SK-N-MC (cell line): Measurements from ENCODE around the gene GPX5.

ENCODE experiments used
- EZH2 ChIP-seq: fragments of 200-600 bp; sonication (generic); IDR thresholded peaks from one replicate; pipeline ENCODE4 v1.6.1; 2017; ENCODE audit warnings: antibody characterized with exemption
- POLR2AphosphoS5 ChIP-seq: IDR thresholded peaks from 2 replicates; pipeline ENCODE4 v1.6.1; 2012; ENCODE audit warnings: mild to moderate bottlenecking, low read depth, low read length, borderline replicate concordance

DNA sequence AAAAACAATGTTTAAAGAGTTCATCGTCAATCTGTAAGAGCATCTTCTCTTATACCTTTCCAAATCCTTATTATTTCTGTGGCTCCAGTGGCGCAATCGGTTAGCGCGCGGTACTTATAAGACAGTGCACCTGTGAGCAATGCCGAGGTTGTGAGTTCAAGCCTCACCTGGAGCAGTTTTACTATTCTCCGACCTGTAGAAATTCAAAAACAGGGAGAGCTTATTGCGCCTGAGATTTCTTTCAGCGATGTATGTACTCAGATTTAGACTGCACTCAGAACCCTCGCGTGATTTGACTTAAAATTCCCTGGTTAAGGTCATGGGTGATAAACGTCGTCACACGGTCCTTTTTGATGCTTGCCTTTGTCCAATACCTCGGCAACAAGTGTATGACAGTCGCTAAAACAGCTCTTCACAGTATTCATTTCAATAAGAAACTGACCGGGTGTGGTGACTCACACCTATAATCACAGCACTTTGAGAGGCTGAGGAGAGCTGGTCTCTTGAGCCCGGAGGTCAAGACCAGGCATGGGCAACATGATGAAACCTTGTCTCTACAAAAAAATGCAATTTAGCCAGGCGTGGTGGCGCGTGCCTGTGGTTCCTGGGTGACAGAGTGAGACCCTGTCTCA is 11.9 kb downstream of the GPX5 start:
- TF ChIP-seq POLR2AphosphoS5 (no peak), EZH2 (no peak)
